GM03348 (cell line): ENCODE results near the gene CZIB.
A peak's percentile ranks its signal among the peaks of the same experiment; 100 is the strongest.
"Not testable (repeated sequence)": the region's sequence is repeated elsewhere in the genome, so short reads cannot be mapped to it uniquely, and the experiment has no call there.

Source experiments
- DNase-seq: peaks from one replicate; pipeline ENCODE4 v3.0.0; 2012; ENCODE audit warnings: low spot score

Gene CZIB

GRCh38 chr1:53238197-53239155 lies 18.0 kb upstream of the CZIB start, which contains the start of gene MAGOH:
Gene MAGOH (minus strand): TSS chr1:53238518. CDS start chr1:53238448, 70 bp downstream.
- peak; percentile 98 for DNase-seq

DNA sequence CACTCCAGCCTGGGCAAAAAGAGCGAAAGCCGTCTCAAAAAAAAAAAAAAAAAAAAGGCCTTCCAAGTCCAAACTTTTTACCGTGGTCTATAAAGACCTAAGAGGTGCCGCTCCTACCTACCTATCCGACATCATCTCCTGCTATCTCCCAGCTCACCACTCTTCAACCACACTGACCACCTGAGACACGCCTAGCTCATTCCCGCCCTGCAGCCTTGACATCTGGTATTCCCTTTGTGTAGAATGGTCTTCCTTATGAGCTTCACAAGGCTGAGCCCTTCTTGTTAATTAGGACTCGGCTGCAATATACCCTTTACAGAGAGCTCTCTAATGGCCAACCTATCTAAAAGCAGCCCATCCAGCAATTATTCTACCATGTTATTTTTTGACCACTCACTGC lies 17.2 kb upstream of the CZIB start:
- no peak for DNase-seq

GRCh38 chr1:53220962-53221286 lies 490 bp upstream of the CZIB start:
- DNase-seq: no peak

GRCh38 chr1:53219711-53220110 lies 723 bp downstream of the CZIB start:
- DNase-seq: no peak

- DNase-seq: no peak
Observed at GRCh38 chr1:53218201-53218600, 2.2 kb downstream of the CZIB start.

DNA sequence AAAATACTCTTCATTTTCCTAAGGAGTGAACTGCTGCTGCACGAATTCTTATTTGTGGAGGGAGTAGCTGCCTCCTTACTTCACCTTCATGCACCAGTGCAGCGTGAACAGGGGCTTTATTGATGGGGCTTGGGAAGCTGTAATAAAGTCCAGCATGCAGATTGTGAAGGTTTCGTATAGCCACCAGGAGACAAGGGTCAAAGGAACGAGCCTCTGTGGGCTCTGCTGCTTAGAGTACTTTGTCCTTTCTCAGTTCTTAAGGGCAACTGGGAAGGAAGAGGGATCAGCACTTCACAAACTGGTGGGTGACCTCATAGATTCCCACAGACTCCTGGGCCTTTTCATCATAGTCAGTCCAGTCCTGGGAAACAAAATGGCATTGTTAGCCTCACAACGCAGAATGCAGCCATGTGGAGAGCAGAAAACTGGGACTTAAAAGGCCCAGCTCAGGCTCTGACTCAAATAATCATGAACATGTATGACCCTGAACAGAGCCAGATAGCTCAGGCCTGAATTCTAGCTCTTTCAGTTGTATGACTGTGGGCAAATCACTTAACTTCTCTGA lies 6.0 kb downstream of the CZIB start:
- DNase-seq: no peak

DNA sequence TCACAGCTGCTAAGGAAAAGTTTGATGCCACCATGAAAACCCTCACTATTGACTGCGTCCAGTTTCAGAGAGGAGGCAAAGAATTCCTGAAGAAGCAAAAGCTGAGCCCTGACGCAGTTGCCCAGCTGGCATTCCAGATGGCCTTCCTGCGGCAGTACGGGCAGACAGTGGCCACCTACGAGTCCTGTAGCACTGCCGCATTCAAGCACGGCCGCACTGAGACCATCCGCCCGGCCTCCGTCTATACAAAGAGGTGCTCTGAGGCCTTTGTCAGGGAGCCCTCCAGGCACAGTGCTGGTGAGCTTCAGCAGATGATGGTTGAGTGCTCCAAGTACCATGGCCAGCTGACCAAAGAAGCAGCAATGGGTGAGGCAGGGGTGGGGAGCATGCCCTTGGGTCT lies 9.5 kb downstream of the CZIB start:
- DNase-seq: no peak

DNA sequence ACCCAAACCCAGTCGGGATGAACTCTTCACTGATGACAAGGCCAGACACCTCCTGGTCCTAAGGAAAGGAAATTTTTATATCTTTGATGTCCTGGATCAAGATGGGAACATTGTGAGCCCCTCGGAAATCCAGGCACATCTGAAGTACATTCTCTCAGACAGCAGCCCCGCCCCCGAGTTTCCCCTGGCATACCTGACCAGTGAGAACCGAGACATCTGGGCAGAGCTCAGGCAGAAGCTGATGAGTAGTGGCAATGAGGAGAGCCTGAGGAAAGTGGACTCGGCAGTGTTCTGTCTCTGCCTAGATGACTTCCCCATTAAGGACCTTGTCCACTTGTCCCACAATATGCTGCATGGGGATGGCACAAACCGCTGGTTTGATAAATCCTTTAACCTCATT lies 10.1 kb downstream of the CZIB start:
- no peak for DNase-seq

DNA sequence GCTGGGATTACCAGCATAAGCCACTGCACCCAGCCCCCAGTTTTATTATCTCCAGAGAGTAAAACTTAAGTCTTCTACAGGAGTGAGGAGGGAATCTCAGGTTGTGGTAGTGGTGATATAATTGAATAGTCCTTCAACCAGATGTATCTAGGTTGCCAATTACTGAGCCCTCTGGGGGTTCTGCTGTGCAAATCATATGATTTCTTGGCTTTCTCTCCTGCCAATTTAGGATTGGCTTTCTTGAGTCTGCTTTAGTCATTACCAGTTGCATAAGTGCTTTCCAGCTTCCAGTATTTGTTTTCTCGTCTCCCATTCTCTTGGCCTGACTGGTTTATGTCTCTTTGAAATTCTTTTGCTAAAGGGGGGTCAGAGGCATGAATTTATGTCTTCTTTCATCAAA lies 12.7 kb downstream of the CZIB start:
- peak; percentile 37 for DNase-seq

DNA sequence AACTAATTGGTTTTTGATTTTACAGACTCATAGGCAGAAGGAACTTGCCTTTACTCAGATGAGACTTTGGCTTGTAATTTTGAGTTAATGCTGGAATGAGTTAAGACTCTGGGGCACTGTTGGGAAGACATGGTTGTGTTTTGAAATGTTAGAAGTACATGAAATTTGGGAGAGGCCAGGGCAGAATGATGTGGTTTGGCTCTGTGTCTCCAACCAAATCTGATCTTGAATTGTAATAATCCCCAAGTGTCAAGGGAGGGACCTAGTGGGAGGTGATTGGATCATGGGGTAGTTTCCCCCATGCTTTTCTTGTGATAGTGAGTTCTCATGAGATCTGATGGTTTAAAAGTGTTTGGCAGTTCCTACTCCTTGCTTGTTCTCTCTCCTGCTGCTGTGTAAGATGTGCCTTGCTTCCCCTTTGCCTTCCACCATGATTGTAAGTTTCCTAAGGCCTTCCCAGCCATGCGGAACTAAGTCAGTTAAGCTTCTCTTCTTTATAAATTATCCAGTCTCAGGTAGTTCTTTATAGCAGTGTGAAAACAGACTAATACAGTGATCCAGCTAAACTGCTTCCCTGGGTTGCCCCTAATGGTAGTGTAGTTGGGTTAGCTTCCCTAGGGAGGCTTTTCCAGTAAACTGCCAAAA lies 13.6 kb downstream of the CZIB start:
- no peak for DNase-seq

DNA sequence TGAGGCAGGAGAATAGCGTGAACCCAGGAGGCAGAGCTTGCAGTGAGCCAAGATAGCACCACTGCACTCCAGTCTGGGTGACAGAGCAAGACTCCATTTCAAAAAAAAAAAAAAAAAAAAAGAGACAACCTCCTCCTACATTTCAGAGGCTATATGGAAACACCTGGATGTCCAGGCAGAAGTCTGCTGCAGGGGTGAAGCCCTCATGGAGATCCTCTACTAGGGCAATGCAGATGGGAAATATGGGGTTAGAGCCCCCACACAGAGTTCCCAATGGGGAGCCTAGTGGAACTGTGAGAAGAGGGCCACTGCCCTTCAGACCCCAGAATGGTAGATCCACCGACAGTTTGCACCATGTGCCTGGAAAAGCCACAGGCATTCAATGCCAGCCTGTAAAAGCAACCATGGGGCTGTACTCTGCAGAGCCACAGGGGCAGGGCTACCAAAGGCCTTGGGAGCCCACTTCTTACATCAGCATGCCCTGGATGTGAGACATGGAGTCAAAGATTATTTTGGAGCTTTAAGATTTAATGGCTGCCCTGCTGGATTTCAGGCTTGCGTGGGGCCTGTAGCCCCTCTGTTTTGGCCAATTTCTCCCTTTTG lies 14.2 kb downstream of the CZIB start:
- not testable (repeated sequence) for DNase-seq

DNA sequence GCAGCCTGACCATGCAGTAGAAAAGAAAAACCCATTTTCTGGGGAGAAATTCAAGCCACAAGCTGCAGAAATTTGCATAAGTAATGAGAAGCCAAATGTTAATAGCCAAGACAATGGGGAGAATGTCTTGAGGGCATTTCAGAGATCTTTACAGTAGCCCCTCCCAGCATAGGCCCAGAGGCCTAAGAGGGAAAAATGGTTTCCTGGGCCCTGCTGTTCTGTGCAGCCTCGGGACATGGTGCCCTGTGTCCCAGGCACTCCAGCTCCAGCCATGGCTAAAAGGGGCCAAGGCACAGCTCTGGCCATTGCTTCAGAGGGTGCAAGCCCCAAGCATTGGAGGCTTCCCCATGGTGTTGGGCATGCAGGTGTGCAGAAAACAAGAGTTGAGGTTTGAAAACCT lies 14.9 kb downstream of the CZIB start:
- not testable (repeated sequence) for DNase-seq

DNA sequence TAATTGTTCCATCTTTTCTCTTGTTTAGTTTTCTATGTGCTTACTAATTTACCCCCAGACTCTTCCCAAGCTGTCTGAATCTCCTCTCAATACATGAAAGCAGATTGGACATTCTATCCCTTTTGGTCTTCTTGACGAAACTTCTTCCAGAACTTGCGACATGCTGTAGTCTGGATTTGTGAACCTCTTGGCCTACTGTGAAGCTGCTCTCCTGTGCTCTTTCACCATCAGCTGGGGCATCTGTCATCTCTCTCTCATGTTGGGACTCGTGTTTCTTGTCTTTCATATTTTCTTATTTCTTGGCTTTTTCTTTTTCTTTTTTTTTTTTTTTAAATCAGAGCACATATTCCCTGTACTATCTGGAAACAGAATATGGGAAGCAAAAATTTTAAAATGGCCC lies 17.0 kb downstream of the CZIB start:
- no peak for DNase-seq

DNA sequence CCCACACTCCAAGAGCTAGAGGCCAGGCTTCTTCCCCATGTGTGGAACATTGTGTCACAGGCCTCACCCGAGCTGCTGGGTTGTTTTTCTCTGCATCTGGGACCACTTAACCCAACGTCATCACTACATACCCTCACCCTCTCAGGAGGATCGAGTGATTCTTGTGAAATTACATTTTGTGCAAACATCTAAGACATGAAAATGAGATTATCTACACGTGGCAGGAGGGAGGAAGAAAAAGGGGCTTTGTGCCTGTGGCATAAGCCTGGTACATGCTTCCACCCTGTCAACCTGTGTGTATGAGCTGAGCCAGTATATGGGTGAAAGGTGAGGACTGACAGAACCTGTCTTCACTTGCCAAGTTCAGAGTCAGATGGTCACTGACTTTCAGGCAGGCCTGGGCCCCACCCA lies 22.2 kb downstream of the CZIB start:
- DNase-seq: peak; percentile 48

DNA sequence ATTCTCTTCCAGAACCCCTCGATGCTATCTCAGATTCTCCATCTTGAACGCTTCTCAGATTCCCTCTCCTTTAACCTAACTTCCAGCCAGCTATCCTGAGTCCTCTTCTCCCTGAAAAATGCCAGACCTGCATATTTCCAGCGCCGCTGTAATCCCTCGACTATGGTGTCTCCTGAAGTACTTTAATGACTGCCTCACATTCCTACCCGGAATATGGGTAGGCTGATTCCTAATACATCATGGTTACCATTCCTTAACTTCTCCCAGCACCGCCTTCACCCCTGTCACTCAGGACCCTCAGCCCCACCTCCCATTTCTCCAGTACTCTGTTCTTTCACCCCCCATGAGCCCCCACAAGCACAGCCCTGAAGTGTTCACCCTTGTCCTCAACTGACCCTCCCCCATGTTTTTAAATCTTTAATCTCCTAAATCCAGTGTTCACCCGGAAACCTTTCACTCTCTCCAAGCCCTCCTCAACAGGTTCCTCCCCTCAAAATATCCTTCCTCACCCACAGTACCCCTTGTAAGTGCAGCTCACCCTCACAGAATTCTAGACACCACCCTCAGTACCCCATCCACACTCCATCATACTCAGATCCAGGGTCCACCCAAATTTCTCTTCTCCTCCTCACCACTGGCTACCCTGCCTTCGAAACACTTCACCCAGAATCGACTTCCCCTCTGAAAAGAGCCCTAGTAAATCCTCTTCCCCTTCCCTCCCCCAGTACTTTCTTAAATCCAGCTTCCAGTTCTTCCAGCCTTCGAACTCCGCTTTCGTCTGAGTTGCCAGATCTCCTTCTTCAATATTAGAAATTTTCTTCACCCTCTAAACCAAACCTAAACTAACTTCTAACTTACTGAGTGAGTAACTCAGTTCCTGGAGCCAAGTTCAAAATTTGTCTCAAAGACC lies 22.9 kb downstream of the CZIB start:
- peak; percentile 52 for DNase-seq

DNA sequence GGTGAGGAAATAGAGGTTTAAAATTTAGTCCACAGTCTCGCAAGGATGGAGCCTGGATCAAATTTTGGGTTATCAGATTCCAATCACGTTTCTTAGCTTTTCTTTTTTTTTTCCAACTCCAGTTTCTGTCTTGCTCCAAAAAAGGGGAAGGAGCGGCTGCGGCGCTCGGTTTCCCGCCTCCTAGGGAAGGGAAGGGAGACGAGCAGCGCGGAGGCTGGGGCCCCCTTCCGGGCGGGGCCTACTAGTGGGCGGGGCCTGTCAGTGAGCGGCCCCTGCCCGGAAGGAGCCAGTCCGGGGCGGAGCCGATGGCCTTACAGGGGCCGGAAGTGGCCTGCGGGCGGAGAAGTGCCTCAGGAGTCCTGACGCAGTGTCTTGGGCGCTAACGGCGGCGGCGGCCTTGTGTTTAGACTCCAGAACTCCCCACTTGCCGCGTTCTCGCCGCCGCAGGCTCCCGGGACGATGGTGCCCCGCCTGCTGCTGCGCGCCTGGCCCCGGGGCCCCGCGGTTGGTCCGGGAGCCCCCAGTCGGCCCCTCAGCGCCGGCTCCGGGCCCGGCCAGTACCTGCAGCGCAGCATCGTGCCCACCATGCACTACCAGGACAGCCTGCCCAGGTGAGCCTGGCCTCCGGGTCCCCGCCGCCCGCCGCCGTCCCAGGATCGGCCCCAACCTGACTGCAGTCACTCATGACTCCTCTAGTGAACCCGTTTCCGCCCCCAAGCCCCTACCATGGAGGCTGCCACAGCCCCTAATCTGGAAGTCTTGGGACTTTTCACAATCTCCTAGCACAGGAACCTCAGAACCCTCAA lies 23.7 kb downstream of the CZIB start, which contains the start of gene CPT2:
Gene CPT2 (plus strand): TSS at position 340 of the 806 bp plus-strand sequence. CDS start 120 bp downstream, at position 460.
- DNase-seq: peak; percentile 99

DNA sequence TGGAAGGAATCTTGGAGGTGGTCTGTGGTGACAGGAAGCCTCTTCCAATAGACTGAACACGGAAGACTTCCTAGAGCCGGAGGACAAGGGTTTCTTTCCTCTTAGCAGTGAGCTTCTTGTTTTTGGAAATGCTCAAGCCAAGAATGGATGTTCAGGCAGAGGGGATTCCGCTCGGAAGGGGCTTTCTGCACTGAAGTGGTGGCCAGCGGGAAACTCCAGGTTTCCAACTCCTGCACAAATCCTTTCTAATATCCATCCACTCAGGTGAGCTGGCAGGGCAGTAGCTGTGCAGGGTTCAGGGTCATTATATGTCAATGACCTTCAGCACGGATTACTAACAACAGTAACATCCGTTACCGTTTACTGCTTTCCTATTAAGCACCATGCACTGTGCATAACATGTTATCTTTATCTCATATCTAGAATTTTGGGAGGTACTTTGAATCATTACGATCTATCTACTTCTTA lies 24.4 kb downstream of the CZIB start:
- no peak for DNase-seq

- no peak for DNase-seq
Observed at GRCh38 chr1:53195246-53196016, 25.0 kb downstream of the CZIB start.

DNA sequence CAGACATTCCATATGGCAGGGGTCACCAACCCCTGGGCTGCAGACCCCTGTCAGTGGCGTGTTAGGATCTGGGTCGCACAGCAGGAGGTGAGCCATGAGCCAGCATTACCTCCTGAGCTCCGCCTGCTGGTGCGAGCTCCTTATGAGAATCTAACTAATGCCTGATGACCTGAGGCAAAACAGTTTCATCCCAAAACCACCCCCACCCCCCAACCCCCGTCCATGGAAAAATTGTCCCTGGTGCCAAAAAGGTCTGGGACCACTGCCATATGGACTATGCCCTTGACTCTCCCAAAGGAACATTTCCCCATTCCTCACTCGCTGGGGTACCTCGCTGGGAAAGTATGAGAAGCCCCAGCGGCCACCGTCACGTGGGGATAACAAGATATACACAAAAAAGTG lies 30.2 kb downstream of the CZIB start:
- no peak for DNase-seq

DNA sequence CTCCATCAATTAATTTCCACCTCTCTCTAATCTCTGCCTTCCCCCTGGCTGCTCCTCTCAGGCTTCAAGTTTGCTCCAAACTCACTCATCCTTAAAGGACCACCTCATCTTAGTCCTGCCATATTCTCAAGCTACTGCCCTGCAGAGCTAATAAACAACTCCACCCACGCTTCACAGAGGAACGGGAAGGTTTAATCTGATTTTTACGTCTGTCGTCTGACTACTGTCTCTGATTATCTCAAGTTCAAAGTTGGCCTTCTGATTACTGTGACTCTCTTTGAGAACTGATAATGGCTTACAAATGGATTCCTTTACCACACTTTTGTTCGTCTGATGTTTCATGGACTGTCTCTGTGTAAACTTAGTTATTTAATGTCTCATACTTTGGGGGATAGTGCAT lies 31.4 kb downstream of the CZIB start:
- no peak for DNase-seq
